Liver (tissue), 9 donors: ENCODE data around the gene RBP4. TPM values are rescaled to one million over a fixed set of nuclear protein-coding genes. Genes with fewer than 3 reads are reported as not detected.

Experiments
- DNase-seq: peaks from one replicate; pipeline ENCODE4 v3.0.0-alpha.2; 2017; ENCODE audit warnings: low spot score
- H3K27ac ChIP-seq, 2 donors: one replicate each; pipeline ENCODE4 v1.7.0; 2013; ENCODE audit warnings: inconsistent platforms in 2 of 2, low read length in 2 of 2, control low read depth in 1 of 2, low read depth in 1 of 2, mild to moderate bottlenecking in 1 of 2
- H3K27me3 ChIP-seq, 4 donors: one replicate each; pipeline versions ENCODE4 v1.6.1 to v1.7.0; 2013; ENCODE audit warnings: low read length in 3 of 4, inconsistent platforms in 1 of 4, mild to moderate bottlenecking in 1 of 4, moderate library complexity in 1 of 4; ENCODE audit not compliant: control insufficient read depth in 4 of 4, insufficient read depth in 4 of 4
- H3K36me3 ChIP-seq, 4 donors: one replicate each; pipeline versions ENCODE4 v1.6.1 to v1.7.0; 2013; ENCODE audit warnings: low read length in 3 of 4, mild to moderate bottlenecking in 3 of 4, low read depth in 1 of 4, moderate library complexity in 1 of 4; ENCODE audit not compliant: control insufficient read depth in 4 of 4, insufficient read depth in 3 of 4
- H3K4me1 ChIP-seq, 4 donors: one replicate each; pipeline versions ENCODE4 v1.6.1 to v1.7.0; 2013; ENCODE audit warnings: low read length in 3 of 4, mild to moderate bottlenecking in 3 of 4, moderate library complexity in 1 of 4; ENCODE audit not compliant: control insufficient read depth in 4 of 4, insufficient read depth in 4 of 4
- H3K4me3 ChIP-seq, 3 donors: one replicate each; pipeline versions ENCODE4 v1.6.1 to v1.7.0; 2013; ENCODE audit warnings: low read length in 3 of 3, control low read depth in 1 of 3, low read depth in 1 of 3, mild to moderate bottlenecking in 1 of 3
- H3K9ac ChIP-seq, 2 donors: one replicate each; pipeline ENCODE4 v1.7.0; 2013; ENCODE audit warnings: low read length in 2 of 2, mild to moderate bottlenecking in 2 of 2, moderate library complexity in 2 of 2, control low read depth in 1 of 2, low read depth in 1 of 2
- H3K9me3 ChIP-seq, 4 donors: one replicate each; pipeline versions ENCODE4 v1.6.1 to v1.7.0; 2013; ENCODE audit warnings: low read length in 3 of 4; ENCODE audit not compliant: control insufficient read depth in 4 of 4
- EGR1 ChIP-seq, 2 donors: IDR thresholded peaks; 2 replicates each; pipeline ENCODE4 v1.6.1; 2016 to 2018; ENCODE audit warnings: antibody characterized with exemption in 2 of 2, low read depth in 2 of 2
- FOXA2 ChIP-seq: IDR thresholded peaks from 2 replicates; pipeline ENCODE4 v1.6.1; 2016; ENCODE audit warnings: antibody characterized with exemption
- GABPA ChIP-seq, 2 donors: IDR thresholded peaks in 1 of 2; conservative IDR thresholded peaks in 1 of 2; 2 replicates each; pipeline ENCODE4 v1.6.1; 2016; ENCODE audit warnings: antibody characterized with exemption in 2 of 2, mild to moderate bottlenecking in 1 of 2, moderate library complexity in 1 of 2
- HNF4A ChIP-seq, 2 donors: conservative IDR thresholded peaks; 2 replicates each; pipeline ENCODE4 v1.6.1; 2016; ENCODE audit warnings: antibody characterized with exemption in 2 of 2, mild to moderate bottlenecking in 2 of 2
- HNF4G ChIP-seq: IDR thresholded peaks from 2 replicates; pipeline ENCODE4 v1.6.1; 2016; ENCODE audit warnings: antibody characterized with exemption
- JUND ChIP-seq, 2 donors: IDR thresholded peaks; 2 replicates each; pipeline ENCODE4 v1.6.1; 2016; ENCODE audit warnings: antibody characterized with exemption in 2 of 2
- NR2F2 ChIP-seq: IDR thresholded peaks from 2 replicates; pipeline ENCODE4 v1.6.1; 2016; ENCODE audit warnings: antibody characterized with exemption
- RAD21 ChIP-seq, 2 donors: IDR thresholded peaks; 2 replicates each; pipeline ENCODE4 v1.6.1; 2016; ENCODE audit warnings: antibody characterized with exemption in 2 of 2, mild to moderate bottlenecking in 2 of 2
- RXRA ChIP-seq, 2 donors: IDR thresholded peaks; 2 replicates each; pipeline ENCODE4 v1.6.1; 2017 to 2018; ENCODE audit warnings: antibody characterized with exemption in 2 of 2, mild to moderate bottlenecking in 1 of 2
- SP1 ChIP-seq: IDR thresholded peaks from 2 replicates; pipeline ENCODE4 v1.6.1; 2018; ENCODE audit warnings: antibody characterized with exemption, mild to moderate bottlenecking
- TAF1 ChIP-seq: conservative IDR thresholded peaks from 2 replicates; pipeline ENCODE4 v1.6.1; 2016; ENCODE audit warnings: antibody characterized with exemption, mild to moderate bottlenecking
- YY1 ChIP-seq: IDR thresholded peaks from 2 replicates; pipeline ENCODE4 v1.6.1; 2016; ENCODE audit warnings: antibody characterized with exemption, mild to moderate bottlenecking
- WGBS: extraction: QIAGEN DNeasy Blood & Tissue Kit; methylation state at CpG from one replicate; pipeline ENCODE4 v1.1.7; 2013; 5-methylcytosine and 5-hydroxymethylcytosine counted together
- polyA plus RNA-seq, 2 donors: library from polyadenylated mRNA; stranded (reverse) in 1 of 2; unstranded in 1 of 2; fragments of 200-250 nt in 1 of 2; fragments of >200 nt in 1 of 2; fragmentation: Nextera tagmentation in 1 of 2; extraction: Ambion mirVana in 1 of 2; gene quantifications; one replicate each; pipeline versions ENCODE4 v1.2.1 to v1.2.3, GENCODE V29; 2013 to 2015
- total RNA-seq, 2 donors: library from RNA; depleted of rRNA; stranded (reverse); fragments of >200 nt; gene quantifications; one replicate each; pipeline ENCODE4 v1.2.3, GENCODE V29; 2014
- TF ChIP-seq, protein P1 (sequence below): IDR thresholded peaks from 2 replicates; pipeline ENCODE4 v1.6.1; 2016; ENCODE audit warnings: antibody characterized with exemption
- TF ChIP-seq, protein P2 (sequence below): IDR thresholded peaks from 2 replicates; pipeline ENCODE4 v1.6.1; 2016; ENCODE audit warnings: antibody characterized with exemption
- TF ChIP-seq, protein P3 (sequence below): IDR thresholded peaks from 2 replicates; pipeline ENCODE4 v1.6.1; 2016; ENCODE audit warnings: antibody characterized with exemption
- donor health status: healthy.
- donor health status: healthy.
- donor health status: healthy.
- donor health status: healthy.
- donor health status: healthy.

The RBP4 gene
- total and polyA plus RNA-seq, 4 donors, result 1,174 to 10,329 (median 3,953) TPM

DNA sequence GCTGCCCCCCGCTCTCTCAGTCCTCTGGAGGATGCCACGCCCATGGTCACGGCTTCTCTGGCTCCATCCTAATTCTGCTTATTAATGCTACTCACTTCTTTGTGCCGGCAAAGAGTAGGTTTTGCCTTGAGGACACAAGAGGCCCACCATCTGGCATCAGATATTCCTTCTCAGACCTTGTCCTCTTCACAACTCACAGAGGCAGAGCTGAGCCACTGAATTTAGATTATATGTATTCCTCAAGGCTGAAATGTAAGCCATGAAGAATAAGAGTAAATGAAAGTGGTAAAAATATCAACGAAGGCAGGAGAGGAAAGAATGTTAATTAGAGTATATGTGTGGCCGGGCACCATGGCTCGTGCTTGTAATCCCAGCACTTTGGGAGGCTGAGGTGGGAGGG, 6.5 kb downstream of the RBP4 start (continued):
- TF ChIP-seq RAD21 (IDR thresholded peaks at IDR 0.05) (no peak), JUND (IDR thresholded peaks at IDR 0.05) (no peak), RXRA (IDR thresholded peaks at IDR 0.05) (no peak)

DNA sequence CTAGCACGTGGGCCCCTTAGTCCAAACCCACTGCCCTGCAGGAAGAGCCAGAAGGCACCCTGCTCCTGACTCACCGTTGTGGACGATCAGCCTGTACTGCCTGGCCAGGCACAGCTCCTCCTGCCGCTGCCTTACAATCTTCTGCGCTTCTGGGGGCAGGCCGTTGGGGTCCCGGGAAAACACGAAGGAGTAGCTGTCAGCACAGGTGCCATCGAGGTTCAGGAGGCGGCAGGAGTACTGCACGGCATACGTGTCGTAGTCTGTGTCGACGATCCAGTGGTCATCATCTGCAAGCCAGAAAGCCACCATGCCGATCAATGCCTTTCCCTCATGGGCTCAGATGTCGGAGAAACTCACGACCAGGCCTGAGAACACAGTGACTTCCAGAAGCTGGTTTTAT, 7.3 kb downstream of the RBP4 start:
- WGBS, result 69% methylated on average over 18 of the region's 18 CpGs
- Histone ChIP-seq H3K4me1 (peaks cover 2 to 36% (median 20%) of the 10 kb centered on the region in 4 donors), H3K27me3 (no peaks in the 10 kb centered on the region), H3K4me3 (no peak overlapping the region), H3K9me3 (no peaks in the 10 kb centered on the region), H3K9ac (no peak overlapping the region), H3K36me3 (peaks cover 1 to 60% (median 31%) of the 10 kb centered on the region in 4 donors), H3K27ac (no peak overlapping the region)
- TF ChIP-seq YY1, result no peak
- TF ChIP-seq EGR1 (IDR thresholded peaks at IDR 0.05; ENCODE audit: low read depth in 2 of 2), result no peak
- no peak for TF ChIP-seq NR2F2
- TF ChIP-seq HNF4G, result no peak
- TF ChIP-seq TAF1, result no peak
- TF ChIP-seq RAD21 (IDR thresholded peaks at IDR 0.05), result no peak
- TF ChIP-seq SP1, result no peak
- no peak for TF ChIP-seq FOXA2
- TF ChIP-seq, protein P1, sequence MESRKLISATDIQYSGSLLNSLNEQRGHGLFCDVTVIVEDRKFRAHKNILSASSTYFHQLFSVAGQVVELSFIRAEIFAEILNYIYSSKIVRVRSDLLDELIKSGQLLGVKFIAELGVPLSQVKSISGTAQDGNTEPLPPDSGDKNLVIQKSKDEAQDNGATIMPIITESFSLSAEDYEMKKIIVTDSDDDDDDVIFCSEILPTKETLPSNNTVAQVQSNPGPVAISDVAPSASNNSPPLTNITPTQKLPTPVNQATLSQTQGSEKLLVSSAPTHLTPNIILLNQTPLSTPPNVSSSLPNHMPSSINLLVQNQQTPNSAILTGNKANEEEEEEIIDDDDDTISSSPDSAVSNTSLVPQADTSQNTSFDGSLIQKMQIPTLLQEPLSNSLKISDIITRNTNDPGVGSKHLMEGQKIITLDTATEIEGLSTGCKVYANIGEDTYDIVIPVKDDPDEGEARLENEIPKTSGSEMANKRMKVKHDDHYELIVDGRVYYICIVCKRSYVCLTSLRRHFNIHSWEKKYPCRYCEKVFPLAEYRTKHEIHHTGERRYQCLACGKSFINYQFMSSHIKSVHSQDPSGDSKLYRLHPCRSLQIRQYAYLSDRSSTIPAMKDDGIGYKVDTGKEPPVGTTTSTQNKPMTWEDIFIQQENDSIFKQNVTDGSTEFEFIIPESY, result no peak
- DNase-seq, result no peak

DNA sequence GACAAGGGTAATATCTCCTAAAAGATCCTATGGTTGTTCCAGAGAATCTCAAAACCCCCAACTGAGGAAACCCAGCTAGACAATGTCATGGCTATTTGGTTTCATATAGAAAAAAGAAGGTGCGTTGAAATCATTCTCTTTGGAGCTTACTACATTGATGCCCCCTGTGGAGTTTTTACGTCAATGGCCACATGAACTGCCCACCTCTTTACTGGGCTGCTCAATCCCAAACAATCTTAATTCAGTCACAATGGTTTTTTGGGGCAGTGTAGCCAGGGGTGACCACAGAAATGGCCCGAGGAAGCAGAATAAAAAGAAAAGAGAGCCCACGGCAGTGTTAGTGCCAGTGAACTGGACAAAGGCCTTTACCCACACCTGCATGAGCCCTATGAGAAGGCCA, 7.8 kb downstream of the RBP4 start:
- H3K4me1 ChIP-seq, result peaks cover 2 to 36% (median 20%) of the 10 kb centered on the region in 4 donors
- peaks cover 1 to 60% (median 28%) of the 10 kb centered on the region in 4 donors for H3K36me3 ChIP-seq
- WGBS, result 76% methylated on average over 4 of the region's 4 CpGs
- no peak for DNase-seq
- no peaks in the 10 kb centered on the region for H3K27me3 ChIP-seq
- TF ChIP-seq, protein P2, sequence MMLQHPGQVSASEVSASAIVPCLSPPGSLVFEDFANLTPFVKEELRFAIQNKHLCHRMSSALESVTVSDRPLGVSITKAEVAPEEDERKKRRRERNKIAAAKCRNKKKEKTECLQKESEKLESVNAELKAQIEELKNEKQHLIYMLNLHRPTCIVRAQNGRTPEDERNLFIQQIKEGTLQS, result no peak
- TF ChIP-seq FOXA2, result no peak
- no peaks in the 10 kb centered on the region for H3K9me3 ChIP-seq
- no peak overlapping the region for H3K27ac ChIP-seq
- no peak overlapping the region for H3K4me3 ChIP-seq
- H3K9ac ChIP-seq, result no peak overlapping the region

DNA sequence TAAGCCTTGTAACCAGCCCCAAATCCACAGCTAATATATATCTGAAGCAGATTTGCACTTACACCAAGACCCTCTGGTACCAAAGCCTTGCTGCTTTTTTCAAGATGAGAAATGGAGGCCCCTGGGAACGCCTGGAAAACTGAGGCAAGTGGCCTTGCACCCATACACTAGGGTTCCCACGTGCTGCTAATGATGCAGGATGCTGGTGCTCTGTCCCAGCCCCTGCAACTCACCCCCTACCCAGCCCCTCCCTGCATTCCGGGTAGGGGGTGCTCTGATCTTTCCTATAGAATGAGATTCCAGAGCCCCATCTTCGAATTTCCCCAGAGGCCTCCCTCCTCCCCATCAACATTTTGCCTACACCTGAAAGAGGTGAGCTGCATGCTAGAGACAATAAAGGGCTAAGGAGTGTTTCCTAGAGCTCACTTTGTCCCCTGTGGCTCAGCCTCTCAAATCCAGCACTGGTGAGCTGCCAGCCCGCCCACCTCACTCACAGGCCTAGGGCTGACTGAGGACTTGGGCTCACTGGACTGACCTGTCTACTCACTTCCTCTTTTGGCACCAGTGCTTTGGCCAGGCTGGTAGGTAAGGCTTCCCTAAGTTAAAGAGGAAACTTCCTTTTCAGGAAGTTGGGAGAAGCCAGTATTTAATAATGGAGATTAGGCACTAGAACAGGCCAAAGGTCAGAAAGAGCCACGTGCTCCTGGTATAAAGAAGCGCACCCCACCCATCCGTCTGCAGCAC, 9.8 kb downstream of the RBP4 start:
- no peak overlapping the region for H3K9ac ChIP-seq
- H3K4me1 ChIP-seq, result peaks cover 0 to 18% (median 6%) of the 10 kb centered on the region in 4 donors
- no peaks in the 10 kb centered on the region for H3K9me3 ChIP-seq
- peaks cover 1 to 41% (median 24%) of the 10 kb centered on the region in 4 donors for H3K36me3 ChIP-seq
- H3K27me3 ChIP-seq, result no peaks in the 10 kb centered on the region
- no peak for DNase-seq
- peak overlapping the region in 1 of 2 donors; percentile 8 for H3K27ac ChIP-seq
- TF ChIP-seq, protein P1, result no peak
- TF ChIP-seq RXRA (IDR thresholded peaks at IDR 0.05) (peak in 1 of 2 donors; percentile 29), SP1 (peak; percentile 23), TAF1 (no peak), HNF4G (no peak), HNF4A (conservative IDR thresholded peaks at IDR 0.05) (no peak), GABPA (IDR thresholded peaks at IDR 0.05 in 1 of 2, conservative IDR thresholded peaks at IDR 0.05 in 1 of 2) (no peak), NR2F2 (peak; percentile 55), FOXA2 (no peak)
- TF ChIP-seq, protein P3, sequence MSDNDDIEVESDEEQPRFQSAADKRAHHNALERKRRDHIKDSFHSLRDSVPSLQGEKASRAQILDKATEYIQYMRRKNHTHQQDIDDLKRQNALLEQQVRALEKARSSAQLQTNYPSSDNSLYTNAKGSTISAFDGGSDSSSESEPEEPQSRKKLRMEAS, result peak; percentile 61
- no peak overlapping the region for H3K4me3 ChIP-seq
- 49% methylated on average over 8 of the region's 8 CpGs for WGBS
